ENCODE data around the gene OCA2.

DNA sequence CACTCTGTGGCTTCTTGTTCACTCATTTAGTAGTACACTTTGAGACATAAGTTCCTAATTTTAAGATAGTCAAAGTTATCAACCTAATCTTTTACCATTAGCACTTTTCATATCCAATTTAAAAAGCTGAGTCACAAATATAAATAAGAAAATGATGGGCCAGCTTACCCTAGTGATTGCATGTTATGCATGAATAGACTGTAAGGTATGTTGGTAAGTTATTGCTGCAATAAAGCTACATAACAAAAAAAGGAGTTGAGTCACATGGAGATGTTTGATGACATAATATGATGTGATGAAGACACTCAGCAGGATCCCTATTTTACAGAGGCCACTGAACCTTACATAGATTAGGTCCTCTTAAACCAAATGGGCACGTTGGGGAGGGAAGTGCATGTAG is 161.3 kb downstream of the OCA2 start:
- TF ChIP-seq, protein P1, sequence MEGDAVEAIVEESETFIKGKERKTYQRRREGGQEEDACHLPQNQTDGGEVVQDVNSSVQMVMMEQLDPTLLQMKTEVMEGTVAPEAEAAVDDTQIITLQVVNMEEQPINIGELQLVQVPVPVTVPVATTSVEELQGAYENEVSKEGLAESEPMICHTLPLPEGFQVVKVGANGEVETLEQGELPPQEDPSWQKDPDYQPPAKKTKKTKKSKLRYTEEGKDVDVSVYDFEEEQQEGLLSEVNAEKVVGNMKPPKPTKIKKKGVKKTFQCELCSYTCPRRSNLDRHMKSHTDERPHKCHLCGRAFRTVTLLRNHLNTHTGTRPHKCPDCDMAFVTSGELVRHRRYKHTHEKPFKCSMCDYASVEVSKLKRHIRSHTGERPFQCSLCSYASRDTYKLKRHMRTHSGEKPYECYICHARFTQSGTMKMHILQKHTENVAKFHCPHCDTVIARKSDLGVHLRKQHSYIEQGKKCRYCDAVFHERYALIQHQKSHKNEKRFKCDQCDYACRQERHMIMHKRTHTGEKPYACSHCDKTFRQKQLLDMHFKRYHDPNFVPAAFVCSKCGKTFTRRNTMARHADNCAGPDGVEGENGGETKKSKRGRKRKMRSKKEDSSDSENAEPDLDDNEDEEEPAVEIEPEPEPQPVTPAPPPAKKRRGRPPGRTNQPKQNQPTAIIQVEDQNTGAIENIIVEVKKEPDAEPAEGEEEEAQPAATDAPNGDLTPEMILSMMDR (IDR thresholded peaks at IDR 0.05) = no peak
- no peak for TF ChIP-seq POLR2A (IDR thresholded peaks at IDR 0.05)
- TF ChIP-seq EP300 (IDR thresholded peaks at IDR 0.05) = no peak
